SU-DHL-6 (cell line): ENCODE data around the gene CACNB4.

Experiments
- H2AFZ ChIP-seq: fragments of 200-600 bp; sonication (generic); 2 replicates; pipeline ENCODE4 v1.6.1; 2014; ENCODE audit warnings: low read depth, mild to moderate bottlenecking, moderate library complexity, mixed read lengths, antibody characterized with exemption, low read length; ENCODE audit not compliant: severe bottlenecking
- H3F3A ChIP-seq: fragments of 200-600 bp; shearing (Covaris generic); 2 replicates; pipeline ENCODE4 v1.6.0; 2016; ENCODE audit warnings: antibody characterized with exemption, mild to moderate bottlenecking; ENCODE audit not compliant: insufficient read depth
- H3K27ac ChIP-seq: fragments of 200-600 bp; sonication (generic); 2 replicates; pipeline ENCODE4 v1.5.1; 2016; ENCODE audit warnings: low read depth, mild to moderate bottlenecking, low read length, moderate library complexity, mixed read lengths
- H3K27me3 ChIP-seq: fragments of 200-600 bp; sonication (generic), shearing (Covaris generic); 2 replicates; pipeline ENCODE4 v1.6.0; 2014; ENCODE audit warnings: mild to moderate bottlenecking, low read length
- H3K36me3 ChIP-seq: fragments of 200-600 bp; sonication (generic); 2 replicates; pipeline ENCODE4 v1.6.1; 2014; ENCODE audit warnings: mild to moderate bottlenecking, low read length, mixed read lengths
- H3K4me2 ChIP-seq: fragments of 300-600, 200-600 bp; shearing (Covaris generic), sonication (generic); 2 replicates; pipeline ENCODE4 v1.6.0; 2014; ENCODE audit warnings: low read length, low read depth, mild to moderate bottlenecking; ENCODE audit not compliant: poor library complexity, severe bottlenecking
- H3K4me3 ChIP-seq: fragments of 200-600 bp; sonication (generic); 2 replicates; pipeline ENCODE4 v1.5.1; 2014; ENCODE audit warnings: antibody characterized with exemption, low read length, mild to moderate bottlenecking, mixed read lengths; ENCODE audit not compliant: insufficient read depth, poor library complexity, severe bottlenecking
- H3K79me2 ChIP-seq: fragments of 200-600 bp; sonication (generic); 2 replicates; pipeline ENCODE4 v1.6.1; 2014; ENCODE audit warnings: mild to moderate bottlenecking, low read length, moderate library complexity; ENCODE audit not compliant: insufficient read depth
- H3K9ac ChIP-seq: fragments of 200-600 bp; sonication (generic); 2 replicates; pipeline ENCODE4 v1.7.0; 2014; ENCODE audit warnings: mild to moderate bottlenecking, low read length
- H3K9me2 ChIP-seq: fragments of 200-600 bp; sonication (generic); replicated peaks from 2 replicates; pipeline ENCODE4 v1.6.1; 2014; ENCODE audit warnings: low read length; ENCODE audit not compliant: insufficient read depth
- H3K9me3 ChIP-seq: fragments of 200-600 bp; sonication (generic); 2 replicates; pipeline ENCODE4 v1.6.1; 2014; ENCODE audit warnings: low read length, mixed read lengths; ENCODE audit not compliant: insufficient read depth
- H4K20me1 ChIP-seq: fragments of 200-600 bp; sonication (generic); 2 replicates; pipeline ENCODE4 v1.6.1; 2014; ENCODE audit warnings: low read depth, mild to moderate bottlenecking, antibody characterized with exemption, low read length, moderate library complexity, mixed read lengths
- EZH2phosphoT487 ChIP-seq: fragments of 200-600 bp; sonication (generic), shearing (Covaris generic); conservative IDR thresholded peaks from 2 replicates; pipeline ENCODE4 v1.6.1; 2018; ENCODE audit warnings: mild to moderate bottlenecking, antibody characterized with exemption, low read length, moderate library complexity, mixed read lengths
- TF ChIP-seq, protein P1 (sequence below): fragments of 200-600 bp; sonication (generic); IDR thresholded peaks from one replicate; pipeline ENCODE4 v1.5.1; 2017; ENCODE audit warnings: antibody characterized with exemption, mild to moderate bottlenecking, low read length, moderate library complexity; ENCODE audit not compliant: insufficient read depth, poor library complexity, severe bottlenecking

The CACNB4 gene

GRCh38 chr2:151973901-151974199 lies 125.0 kb downstream of the CACNB4 start:
- H3K4me2 ChIP-seq = no peak overlapping the region
- TF ChIP-seq, protein P1, sequence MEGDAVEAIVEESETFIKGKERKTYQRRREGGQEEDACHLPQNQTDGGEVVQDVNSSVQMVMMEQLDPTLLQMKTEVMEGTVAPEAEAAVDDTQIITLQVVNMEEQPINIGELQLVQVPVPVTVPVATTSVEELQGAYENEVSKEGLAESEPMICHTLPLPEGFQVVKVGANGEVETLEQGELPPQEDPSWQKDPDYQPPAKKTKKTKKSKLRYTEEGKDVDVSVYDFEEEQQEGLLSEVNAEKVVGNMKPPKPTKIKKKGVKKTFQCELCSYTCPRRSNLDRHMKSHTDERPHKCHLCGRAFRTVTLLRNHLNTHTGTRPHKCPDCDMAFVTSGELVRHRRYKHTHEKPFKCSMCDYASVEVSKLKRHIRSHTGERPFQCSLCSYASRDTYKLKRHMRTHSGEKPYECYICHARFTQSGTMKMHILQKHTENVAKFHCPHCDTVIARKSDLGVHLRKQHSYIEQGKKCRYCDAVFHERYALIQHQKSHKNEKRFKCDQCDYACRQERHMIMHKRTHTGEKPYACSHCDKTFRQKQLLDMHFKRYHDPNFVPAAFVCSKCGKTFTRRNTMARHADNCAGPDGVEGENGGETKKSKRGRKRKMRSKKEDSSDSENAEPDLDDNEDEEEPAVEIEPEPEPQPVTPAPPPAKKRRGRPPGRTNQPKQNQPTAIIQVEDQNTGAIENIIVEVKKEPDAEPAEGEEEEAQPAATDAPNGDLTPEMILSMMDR = no peak
- TF ChIP-seq EZH2phosphoT487 = no peak
- H3K79me2 ChIP-seq = no peaks in the 10 kb centered on the region
- H3K27me3 ChIP-seq = no peaks in the 10 kb centered on the region
- H3F3A ChIP-seq = no peaks in the 10 kb centered on the region
- H2AFZ ChIP-seq = no peak overlapping the region
- H3K36me3 ChIP-seq = no peaks in the 10 kb centered on the region
- H3K27ac ChIP-seq = no peak overlapping the region
- H3K4me3 ChIP-seq = no peak overlapping the region
- H3K9me2 ChIP-seq = no peaks in the 10 kb centered on the region
- no peaks in the 10 kb centered on the region for H4K20me1 ChIP-seq
- H3K9ac ChIP-seq = no peak overlapping the region
- no peaks in the 10 kb centered on the region for H3K9me3 ChIP-seq

DNA sequence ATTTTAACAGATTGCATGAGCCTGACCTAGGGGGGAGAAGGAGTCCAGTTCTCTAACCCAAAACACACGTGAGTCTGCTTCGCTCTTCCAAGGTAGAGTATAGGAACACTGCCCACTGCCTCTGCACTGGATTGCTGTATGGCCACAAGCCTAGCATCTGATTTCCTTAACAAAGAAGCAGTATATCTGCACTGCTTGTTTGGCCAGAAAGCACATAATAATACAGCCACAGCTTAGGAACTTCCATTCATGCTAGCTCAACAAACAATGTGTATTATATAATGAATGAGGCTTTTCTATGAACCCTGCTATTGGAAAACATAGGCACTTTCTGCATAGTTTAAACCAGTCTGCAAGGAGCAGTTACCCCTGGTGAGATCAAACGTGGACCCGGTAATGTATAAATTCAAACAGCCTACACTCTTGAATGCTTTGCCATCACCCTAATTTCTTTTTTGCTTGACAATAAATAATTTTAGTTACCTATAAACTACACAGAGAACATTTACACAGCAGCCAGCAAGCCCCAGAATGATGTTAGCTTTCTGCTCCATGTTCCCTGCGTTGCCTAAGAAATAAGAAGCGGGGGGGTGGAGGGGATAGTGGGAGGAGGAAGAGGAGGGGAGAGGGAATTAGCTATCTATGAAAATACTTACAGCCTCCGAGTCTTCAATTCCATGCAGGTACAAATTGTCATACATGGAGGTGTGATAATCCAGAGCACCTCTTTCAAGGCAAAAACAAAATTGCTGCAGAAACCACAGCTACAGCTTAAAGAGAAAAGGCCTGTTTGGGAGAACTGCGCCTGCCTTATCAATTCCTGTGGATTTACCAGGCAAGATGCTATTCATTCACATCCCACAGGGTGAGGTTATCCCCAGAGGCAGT lies 125.6 kb downstream of the CACNB4 start:
- no peaks in the 10 kb centered on the region for H3K9me2 ChIP-seq
- no peaks in the 10 kb centered on the region for H3F3A ChIP-seq
- no peak overlapping the region for H2AFZ ChIP-seq
- no peaks in the 10 kb centered on the region for H3K27me3 ChIP-seq
- H3K4me2 ChIP-seq = no peak overlapping the region
- H3K79me2 ChIP-seq = no peaks in the 10 kb centered on the region
- H4K20me1 ChIP-seq = no peaks in the 10 kb centered on the region
- H3K27ac ChIP-seq = no peak overlapping the region
- H3K9ac ChIP-seq = no peak overlapping the region
- no peak for TF ChIP-seq EZH2phosphoT487
- TF ChIP-seq, protein P1 = no peak
- no peak overlapping the region for H3K4me3 ChIP-seq
- no peaks in the 10 kb centered on the region for H3K36me3 ChIP-seq
- no peaks in the 10 kb centered on the region for H3K9me3 ChIP-seq

DNA sequence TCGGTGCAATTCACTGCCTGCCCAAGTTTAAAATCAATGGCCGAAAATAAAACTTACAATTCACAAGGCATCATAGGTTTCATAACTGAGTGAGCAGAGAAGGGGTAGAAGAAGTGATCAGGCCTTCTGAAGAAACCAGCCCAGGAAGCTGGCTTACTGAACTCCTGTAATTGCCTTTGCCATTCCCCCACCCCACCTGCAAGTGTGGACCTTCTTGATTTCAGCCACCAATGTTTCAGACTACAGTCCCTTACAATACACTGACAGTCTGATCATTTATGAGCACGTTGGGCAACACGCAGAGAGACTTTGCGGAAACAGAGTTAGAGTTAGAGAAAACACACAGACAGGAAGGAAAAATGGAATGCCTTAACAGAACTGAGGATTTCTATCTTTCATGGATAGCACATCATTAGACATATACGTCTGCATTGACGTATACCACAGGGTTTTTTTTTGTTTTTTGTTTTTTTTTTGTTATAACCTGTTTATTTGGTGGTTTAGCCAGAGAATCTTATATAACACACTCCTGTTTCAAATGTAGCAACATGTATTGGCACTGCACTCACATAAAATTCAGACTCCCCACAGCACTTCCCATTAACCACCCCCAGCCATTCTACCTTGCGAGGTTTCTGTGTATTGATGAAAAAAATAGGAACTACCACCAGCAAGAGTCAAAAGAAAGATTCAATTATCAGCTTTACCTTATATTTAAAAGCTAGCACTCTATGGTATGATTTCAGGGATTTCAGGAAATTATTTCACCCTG lies 126.4 kb downstream of the CACNB4 start:
- Histone ChIP-seq H3K9ac (no peak overlapping the region), H3K27ac (no peak overlapping the region), H3K9me2 (no peaks in the 10 kb centered on the region), H2AFZ (no peak overlapping the region), H3K27me3 (no peaks in the 10 kb centered on the region), H4K20me1 (no peaks in the 10 kb centered on the region), H3F3A (no peaks in the 10 kb centered on the region), H3K4me2 (no peak overlapping the region), H3K9me3 (no peaks in the 10 kb centered on the region), H3K4me3 (no peak overlapping the region), H3K79me2 (no peaks in the 10 kb centered on the region), H3K36me3 (no peaks in the 10 kb centered on the region)
- no peak for TF ChIP-seq EZH2phosphoT487
- TF ChIP-seq, protein P1 = no peak
